GM19467 (cell line): ENCODE data around the gene SIRT1.
"Not testable (repeated sequence)": the region's sequence is repeated elsewhere in the genome, so short reads cannot be mapped to it uniquely, and the experiment has no call there.

Source experiments
- ATAC-seq: cut with Tn5 transposase; IDR thresholded peaks from one replicate; pipeline ENCODE4 v1.9.1; 2021; ENCODE audit warnings: mild to moderate bottlenecking, moderate library complexity; ENCODE audit not compliant: unreplicated experiment

The SIRT1 gene

DNA sequence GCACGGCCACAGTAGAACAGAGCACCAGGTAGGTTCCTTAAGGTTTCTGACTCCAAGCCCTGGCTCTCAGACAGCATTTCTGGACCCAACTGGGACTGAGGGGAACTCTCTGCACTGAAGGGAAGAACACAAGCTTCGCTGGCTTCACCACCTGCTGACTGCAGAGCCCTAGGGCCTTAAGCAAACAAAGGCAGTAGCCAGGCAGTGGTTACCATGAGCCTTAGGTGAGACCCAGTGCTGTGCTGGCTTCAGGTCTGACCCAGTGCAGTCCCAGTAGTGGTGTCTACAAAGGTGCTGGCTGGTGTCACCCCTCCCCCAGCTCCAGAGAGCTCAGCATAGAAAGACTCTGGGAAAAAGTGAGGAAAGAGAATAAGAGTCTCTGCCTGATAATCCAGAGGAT lies 59.5 kb downstream of the SIRT1 start:
- no peak for ATAC-seq

- ATAC-seq: no peak
These were observed 71.2 kb downstream of the SIRT1 start for GRCh38 chr10:67955614-67956013.

GRCh38 chr10:67959839-67960476 lies 75.5 kb downstream of the SIRT1 start:
- no peak for ATAC-seq

DNA sequence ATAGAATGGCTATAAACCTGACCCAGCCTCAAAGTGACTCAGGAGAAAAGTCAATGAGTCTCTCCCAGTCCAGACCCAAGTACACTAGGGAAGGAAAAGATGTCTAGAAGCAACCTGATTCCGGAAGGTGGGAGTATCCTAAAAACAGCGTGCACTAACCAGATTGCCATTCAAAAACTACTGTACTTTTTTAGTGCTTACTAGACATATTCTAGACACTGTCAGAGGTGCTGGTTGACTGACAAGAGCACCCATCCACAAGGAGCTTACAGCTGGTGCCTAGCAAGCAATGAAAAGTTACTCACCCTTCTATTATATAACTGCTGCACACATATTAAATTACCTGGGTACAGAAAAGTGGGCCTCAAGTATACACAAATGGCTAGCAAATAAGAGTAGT lies 81.0 kb downstream of the SIRT1 start:
- ATAC-seq: no peak

DNA sequence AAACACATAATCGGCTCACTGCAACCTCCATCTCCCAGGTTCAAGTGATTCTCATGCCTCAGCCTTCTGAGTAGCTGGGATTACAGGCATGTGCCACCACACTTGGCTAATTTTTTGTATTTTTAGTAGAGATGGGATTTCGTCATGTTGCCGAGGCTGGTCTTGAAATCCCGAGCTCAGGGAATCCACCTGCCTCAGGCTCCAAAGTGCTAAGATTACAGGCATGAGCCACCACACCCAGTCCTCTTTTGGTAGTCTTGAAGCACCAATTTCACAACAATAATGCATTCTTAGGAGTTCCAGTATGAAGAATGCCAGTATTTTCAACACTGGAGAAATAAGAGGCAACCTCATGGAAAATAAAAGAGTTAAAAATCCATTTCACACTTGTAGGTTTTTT lies 81.6 kb downstream of the SIRT1 start:
- not testable (repeated sequence) for ATAC-seq
